T-helper 22 cell (primary cell): ENCODE data around the gene ZFYVE16.
"Not testable (repeated sequence)": the region's sequence is repeated elsewhere in the genome, so short reads cannot be mapped to it uniquely, and the experiment has no call there.

Source experiments
- DNase-seq: peaks from one replicate; pipeline ENCODE4 v3.0.0-alpha.2; 2020; ENCODE audit warnings: low read depth

ZFYVE16 gene

DNA sequence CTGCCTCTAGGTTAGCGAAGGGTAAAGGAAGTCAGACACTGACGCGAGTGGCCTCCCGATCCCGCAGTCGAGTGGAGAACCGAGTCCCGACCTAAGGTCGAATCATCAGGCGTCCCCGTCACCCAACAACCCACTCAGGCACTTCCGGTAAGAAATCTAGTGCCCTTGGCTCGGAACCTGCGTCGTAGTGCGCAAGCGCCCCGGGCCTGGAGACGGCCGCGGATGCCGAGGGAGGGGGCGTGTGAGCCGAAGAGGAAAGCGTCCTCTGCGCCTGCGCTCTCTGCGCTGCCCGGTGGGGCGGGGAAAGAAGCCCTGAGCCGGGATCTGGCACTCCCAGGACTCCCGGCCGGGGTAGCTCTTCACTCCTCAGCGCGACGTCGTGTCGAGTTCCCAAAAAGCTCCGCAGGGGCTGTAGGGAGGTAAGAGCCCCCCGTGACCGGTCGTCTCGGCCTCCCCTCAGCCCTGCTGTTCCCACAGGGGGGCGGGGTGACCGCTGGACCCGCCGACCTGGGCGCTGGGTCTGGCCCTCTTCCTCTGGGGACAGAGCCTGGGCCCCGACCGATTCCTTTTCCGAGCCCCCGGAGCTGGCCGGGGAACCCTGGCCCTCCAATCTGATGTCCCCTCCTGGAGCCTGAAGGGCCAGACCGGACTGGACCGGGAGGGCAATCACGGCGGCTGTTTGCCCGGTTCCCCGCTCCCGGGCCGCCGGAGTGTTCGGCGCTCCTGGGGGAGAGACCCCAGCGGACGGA is at the start of gene ZFYVE16:
ZFYVE16 (plus strand) TSS at position 330 of the 749 bp plus-strand sequence. CDS start 26,084 bp downstream, outside the sequence.
- peak; percentile 91 for DNase-seq

- DNase-seq = no peak
Measured at GRCh38 chr5:80360914-80361444, 46.9 kb upstream of the ZFYVE16 start.

GRCh38 chr5:80364892-80365291 is 43.0 kb upstream of the ZFYVE16 start:
- no peak for DNase-seq

- no peak for DNase-seq
Measured at GRCh38 chr5:80368661-80369480, 39.0 kb upstream of the ZFYVE16 start.

DNA sequence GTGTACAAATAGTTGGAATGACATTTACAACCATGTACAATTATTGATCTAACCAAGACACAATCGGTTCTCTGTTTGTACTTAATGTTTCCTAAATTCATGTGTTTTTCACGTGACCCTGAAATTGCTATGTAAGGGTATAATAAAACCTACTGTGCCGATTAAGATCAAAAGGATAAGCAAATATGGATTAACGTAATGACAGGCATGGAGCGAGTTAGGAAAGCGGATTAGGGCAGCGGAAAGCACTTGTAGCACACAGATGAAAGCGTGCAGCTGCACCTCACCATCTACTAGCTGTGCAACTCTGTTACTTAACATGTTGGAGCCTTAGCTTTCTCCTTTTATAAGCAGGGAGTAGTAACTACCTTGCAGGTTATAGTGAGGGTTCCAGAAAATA is 38.3 kb upstream of the ZFYVE16 start:
- DNase-seq = no peak

GRCh38 chr5:80370390-80370789 is 37.5 kb upstream of the ZFYVE16 start:
- no peak for DNase-seq

DNA sequence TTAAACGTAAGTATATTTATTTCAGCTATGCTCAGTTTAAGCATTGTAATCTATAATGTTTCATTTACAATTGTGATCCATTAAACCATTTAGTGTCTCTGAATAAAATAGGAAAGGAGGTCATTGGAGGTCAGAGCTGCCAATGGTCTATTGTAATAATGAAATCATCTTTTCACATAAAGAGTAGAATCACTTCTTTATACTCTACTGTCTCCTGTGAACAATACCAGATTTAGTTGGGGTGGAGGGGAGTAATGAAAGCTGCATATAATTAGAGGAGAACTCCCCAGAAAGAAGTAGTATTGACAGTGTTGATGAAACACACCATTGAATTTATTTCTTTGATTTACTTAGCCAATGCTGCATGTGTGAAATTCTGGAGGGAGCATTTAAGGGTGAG is 35.1 kb upstream of the ZFYVE16 start:
- no peak for DNase-seq

- no peak for DNase-seq
Measured at GRCh38 chr5:80374188-80374587, 33.7 kb upstream of the ZFYVE16 start.

DNA sequence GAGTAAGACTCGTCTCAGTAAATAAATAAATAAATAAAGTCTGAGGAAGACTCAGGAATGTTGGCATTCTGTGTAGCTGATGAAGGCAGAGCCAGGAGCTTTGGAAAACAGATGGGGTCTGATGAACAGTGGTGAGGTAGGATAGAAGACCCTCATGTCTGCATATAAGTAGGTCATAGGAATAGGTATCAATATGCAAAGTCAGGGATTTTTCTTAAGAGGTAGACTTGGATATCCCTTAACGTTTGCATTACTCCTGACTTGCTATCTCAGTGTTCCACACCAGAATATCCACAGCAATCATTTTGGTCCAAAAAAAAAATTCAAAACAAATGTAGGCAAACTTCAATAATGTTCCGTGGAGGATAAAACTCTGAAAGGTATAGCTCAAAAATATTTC is 31.3 kb upstream of the ZFYVE16 start:
- no peak for DNase-seq

- no peak for DNase-seq
Measured at GRCh38 chr5:80382488-80382887, 25.4 kb upstream of the ZFYVE16 start.

- no peak for DNase-seq
Measured at GRCh38 chr5:80387063-80387768, 20.6 kb upstream of the ZFYVE16 start.

DNA sequence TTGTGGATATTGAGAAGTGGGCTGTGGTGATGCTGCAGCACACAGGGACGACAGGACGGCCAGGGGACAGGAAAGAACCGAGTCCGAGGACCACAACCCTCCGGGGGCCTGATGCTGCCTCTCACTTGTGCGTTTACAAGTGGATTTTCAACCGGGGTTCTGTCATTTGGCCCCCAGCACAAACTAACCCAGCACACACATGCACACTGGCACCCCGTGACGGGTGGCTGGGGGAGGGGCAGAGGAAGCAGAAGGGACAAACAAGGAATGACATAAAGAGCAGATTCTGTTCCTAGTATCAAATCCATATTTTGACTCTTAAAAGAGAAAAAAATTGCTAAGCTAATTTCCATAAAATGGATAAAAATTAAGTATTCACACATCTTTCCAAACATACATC is 18.3 kb upstream of the ZFYVE16 start:
- DNase-seq = no peak

DNA sequence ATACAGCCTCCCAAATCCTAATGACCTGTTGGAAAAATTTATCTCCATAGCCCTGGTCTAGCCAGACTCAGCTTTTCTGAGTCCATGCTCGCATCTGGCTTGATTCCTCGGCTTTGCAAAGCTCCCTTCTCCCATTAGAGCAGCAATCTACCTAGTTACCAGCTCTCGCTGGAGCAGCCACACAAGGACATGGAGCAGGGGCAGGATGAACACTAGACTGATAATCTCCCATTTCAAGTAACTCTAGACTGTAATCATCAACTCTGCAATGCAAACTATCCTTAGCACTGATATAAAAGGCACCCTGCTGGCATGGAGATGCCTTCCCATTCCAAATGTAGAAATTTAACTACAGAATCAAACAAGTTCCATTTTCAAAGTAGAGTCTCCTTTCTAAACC is 17.5 kb upstream of the ZFYVE16 start:
- DNase-seq = not testable (repeated sequence)

DNA sequence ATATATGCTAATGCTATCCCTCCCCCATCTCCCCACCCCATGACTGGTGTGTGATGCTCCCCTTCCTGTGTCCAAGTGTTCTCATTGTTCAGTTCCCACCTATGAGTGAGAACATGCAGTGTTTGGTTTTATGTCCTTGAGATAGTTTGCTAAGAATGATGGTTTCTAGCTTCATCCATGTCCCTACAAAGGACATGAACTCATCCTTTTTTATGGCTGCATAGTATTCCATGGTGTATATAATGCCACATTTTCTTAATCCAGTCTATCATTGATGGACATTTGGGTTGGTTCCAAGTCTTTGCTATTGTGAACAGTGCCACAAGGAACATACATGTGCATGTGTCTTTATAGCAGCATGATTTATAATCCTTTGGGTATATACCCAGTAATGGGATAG is 16.6 kb upstream of the ZFYVE16 start:
- DNase-seq = not testable (repeated sequence)

DNA sequence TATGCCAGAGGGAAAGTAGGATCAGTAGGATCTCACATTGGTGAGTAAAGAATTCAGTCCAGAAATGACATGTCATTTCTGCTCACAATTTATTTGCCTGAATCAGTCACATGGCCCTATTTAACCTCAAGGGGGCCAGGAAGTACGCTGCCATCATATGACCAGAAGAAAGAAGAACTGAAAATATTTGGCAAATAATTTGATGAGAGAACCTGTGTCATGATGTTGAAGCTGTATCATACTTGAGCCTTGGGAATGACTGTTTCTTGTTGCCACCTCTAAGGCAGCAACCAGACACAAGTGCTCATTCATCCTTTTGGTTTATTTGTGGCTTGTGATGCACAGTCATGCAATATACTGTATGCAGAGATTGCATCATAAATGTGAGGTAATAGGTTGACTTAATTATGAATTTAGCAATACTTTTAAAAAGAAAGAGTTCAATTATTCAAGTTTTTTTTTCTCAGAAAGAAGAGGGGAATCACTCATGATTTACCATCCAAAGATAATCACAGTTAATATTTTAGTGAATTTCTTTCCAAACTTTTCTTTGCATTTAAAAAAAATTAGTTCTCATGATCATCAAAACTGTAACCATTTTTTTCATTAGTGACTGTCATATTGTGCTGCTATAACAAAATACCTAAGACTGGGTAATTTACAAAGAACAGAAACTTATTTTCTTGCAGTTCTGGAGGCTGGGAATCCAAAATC is 8.2 kb upstream of the ZFYVE16 start:
- DNase-seq = no peak

GRCh38 chr5:80400368-80400767 is 7.5 kb upstream of the ZFYVE16 start:
- not testable (repeated sequence) for DNase-seq

GRCh38 chr5:80403782-80404181 is 4.1 kb upstream of the ZFYVE16 start:
- no peak for DNase-seq

DNA sequence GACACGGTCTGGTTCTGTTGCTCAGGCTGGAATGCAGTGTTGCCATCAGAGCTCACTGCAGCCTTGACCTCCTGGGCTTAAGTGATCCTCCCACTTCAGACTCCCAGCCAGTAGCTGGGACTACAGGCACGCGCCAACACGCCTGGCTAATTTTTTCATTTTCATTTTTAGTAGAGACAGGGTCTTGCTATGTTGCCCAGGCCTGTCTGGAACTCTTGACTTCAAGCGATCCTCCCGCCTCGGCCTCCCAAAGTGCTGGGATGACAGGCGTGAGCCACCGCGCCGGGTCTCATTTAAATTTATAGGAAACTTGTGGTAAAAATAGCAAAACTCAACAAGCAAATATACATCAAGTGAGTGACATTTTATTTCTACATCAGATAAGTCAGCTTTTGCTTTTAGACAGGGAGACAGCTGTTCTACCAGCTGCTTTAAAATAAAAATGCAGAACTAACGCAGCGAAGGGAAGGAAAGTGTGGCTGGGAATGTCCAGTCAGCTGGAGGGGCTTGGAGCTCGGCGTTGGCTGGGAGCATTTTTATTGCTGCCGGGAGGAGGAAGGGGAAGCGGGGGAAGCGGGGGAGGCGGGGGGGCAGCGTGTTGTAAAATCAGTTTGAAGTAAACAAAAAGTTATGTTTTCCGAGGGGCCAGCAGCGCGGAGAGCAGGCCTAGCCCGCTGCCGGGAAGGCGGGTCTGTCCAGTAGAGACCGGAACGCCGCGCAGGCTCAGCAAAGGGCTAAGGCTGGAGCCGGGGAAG is 707 bp upstream of the ZFYVE16 start:
- no peak for DNase-seq

- DNase-seq = peak; percentile 23
Measured at GRCh38 chr5:80408484-80409366, 861 bp downstream of the ZFYVE16 start.

DNA sequence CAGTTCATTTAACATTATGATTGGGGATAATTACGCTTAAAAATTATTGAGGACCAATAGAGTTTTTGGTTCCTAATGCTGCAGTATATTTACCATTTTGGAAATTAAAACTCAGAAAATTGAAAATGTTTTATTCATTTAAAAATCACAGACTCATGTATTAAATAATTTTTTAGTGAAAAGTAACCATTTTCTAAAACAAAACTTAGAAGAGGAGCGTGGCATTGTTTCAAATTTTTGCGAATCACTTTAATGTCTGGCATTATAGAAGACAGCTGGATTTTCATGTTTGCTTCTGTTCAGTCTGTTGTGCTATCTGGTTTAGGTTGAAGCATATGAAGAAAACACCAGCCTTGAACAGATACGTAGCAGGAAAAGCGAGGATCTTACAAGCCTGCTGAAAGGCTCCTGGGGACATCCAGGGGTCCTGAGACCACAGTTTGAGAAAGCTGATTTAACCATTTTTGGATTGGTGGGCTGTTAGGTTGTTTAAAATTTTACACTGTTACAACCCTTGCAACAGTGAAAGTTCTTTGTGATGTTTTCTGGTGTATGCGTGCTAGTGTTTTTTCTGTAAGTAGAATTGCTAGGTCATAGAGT is 1.6 kb downstream of the ZFYVE16 start:
- DNase-seq = no peak
